A549 (cell line): Measurements from ENCODE around the gene ELAVL1.

Source experiments
- HOXA7 ChIP-seq: fragments of 250-450 bp; sonication (Bioruptor Pico); IDR thresholded peaks from 2 replicates; pipeline ENCODE4 v1.5.0; 2020; ENCODE audit warnings: mild to moderate bottlenecking, moderate library complexity
- RAD21 ChIP-seq, 2 experiments: fragments of >200 bp in 1 of 2; sonication (Bioruptor Twin) in 1 of 2; formaldehyde crosslinking in 1 of 2; IDR thresholded peaks in 1 of 2; conservative IDR thresholded peaks in 1 of 2; 2 replicates in 1 of 2; 3 replicates in 1 of 2; pipeline ENCODE4 v1.6.1; 2012 to 2018; ENCODE audit warnings: inconsistent platforms in 1 of 2
- TF ChIP-seq, protein P1 (sequence below): fragments of 200-600 bp; sonication (generic); IDR thresholded peaks from 2 replicates; pipeline ENCODE4 v1.6.1; 2016; ENCODE audit warnings: antibody characterized with exemption, mild to moderate bottlenecking, moderate library complexity
- TF ChIP-seq, protein P2 (sequence below): fragments of >200 bp; sonication (Bioruptor Twin); formaldehyde crosslinking; IDR thresholded peaks from 3 replicates; pipeline ENCODE4 v1.5.1; 2016
- TF ChIP-seq, protein P3 (sequence below): fragments of 250-450 bp; sonication (Bioruptor Pico); IDR thresholded peaks from 2 replicates; pipeline ENCODE4 v1.5.0; 2020; ENCODE audit warnings: low read depth, mild to moderate bottlenecking, moderate library complexity

- no peak for TF ChIP-seq RAD21 (conservative IDR thresholded peaks at IDR 0.05 in 1 of 2, IDR thresholded peaks at IDR 0.05 in 1 of 2)
- TF ChIP-seq, protein P1, sequence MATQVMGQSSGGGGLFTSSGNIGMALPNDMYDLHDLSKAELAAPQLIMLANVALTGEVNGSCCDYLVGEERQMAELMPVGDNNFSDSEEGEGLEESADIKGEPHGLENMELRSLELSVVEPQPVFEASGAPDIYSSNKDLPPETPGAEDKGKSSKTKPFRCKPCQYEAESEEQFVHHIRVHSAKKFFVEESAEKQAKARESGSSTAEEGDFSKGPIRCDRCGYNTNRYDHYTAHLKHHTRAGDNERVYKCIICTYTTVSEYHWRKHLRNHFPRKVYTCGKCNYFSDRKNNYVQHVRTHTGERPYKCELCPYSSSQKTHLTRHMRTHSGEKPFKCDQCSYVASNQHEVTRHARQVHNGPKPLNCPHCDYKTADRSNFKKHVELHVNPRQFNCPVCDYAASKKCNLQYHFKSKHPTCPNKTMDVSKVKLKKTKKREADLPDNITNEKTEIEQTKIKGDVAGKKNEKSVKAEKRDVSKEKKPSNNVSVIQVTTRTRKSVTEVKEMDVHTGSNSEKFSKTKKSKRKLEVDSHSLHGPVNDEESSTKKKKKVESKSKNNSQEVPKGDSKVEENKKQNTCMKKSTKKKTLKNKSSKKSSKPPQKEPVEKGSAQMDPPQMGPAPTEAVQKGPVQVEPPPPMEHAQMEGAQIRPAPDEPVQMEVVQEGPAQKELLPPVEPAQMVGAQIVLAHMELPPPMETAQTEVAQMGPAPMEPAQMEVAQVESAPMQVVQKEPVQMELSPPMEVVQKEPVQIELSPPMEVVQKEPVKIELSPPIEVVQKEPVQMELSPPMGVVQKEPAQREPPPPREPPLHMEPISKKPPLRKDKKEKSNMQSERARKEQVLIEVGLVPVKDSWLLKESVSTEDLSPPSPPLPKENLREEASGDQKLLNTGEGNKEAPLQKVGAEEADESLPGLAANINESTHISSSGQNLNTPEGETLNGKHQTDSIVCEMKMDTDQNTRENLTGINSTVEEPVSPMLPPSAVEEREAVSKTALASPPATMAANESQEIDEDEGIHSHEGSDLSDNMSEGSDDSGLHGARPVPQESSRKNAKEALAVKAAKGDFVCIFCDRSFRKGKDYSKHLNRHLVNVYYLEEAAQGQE = no peak
- TF ChIP-seq HOXA7 (CRISPR knock-in tag) = no peak
- TF ChIP-seq, protein P2, sequence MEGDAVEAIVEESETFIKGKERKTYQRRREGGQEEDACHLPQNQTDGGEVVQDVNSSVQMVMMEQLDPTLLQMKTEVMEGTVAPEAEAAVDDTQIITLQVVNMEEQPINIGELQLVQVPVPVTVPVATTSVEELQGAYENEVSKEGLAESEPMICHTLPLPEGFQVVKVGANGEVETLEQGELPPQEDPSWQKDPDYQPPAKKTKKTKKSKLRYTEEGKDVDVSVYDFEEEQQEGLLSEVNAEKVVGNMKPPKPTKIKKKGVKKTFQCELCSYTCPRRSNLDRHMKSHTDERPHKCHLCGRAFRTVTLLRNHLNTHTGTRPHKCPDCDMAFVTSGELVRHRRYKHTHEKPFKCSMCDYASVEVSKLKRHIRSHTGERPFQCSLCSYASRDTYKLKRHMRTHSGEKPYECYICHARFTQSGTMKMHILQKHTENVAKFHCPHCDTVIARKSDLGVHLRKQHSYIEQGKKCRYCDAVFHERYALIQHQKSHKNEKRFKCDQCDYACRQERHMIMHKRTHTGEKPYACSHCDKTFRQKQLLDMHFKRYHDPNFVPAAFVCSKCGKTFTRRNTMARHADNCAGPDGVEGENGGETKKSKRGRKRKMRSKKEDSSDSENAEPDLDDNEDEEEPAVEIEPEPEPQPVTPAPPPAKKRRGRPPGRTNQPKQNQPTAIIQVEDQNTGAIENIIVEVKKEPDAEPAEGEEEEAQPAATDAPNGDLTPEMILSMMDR = no peak
- TF ChIP-seq, protein P3, sequence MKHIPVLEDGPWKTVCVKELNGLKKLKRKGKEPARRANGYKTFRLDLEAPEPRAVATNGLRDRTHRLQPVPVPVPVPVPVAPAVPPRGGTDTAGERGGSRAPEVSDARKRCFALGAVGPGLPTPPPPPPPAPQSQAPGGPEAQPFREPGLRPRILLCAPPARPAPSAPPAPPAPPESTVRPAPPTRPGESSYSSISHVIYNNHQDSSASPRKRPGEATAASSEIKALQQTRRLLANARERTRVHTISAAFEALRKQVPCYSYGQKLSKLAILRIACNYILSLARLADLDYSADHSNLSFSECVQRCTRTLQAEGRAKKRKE (CRISPR knock-in tag) = no peak
Measured at GRCh38 chr19:7921967-7922835, 83.2 kb downstream of the ELAVL1 start.
